GM19239 (cell line): ENCODE results near the gene TYRP1.
A peak's percentile ranks its signal among the peaks of the same experiment; 100 is the strongest.

Experiments used
- DNase-seq: peaks from one replicate; pipeline ENCODE4 v3.0.0; 2011; ENCODE audit warnings: low spot score; ENCODE audit not compliant: insufficient read length
- FAIRE-seq: peaks from 2 replicates; lab custom pipeline; 2011; peaks lifted over from hg19 to GRCh38; lab: Jason Lieb, UNC

Gene TYRP1

GRCh38 chr9:12695474-12695873 lies 2.3 kb downstream of the TYRP1 start:
- DNase-seq (no peak), FAIRE-seq (no peak)

GRCh38 chr9:12696931-12697622 lies 3.9 kb downstream of the TYRP1 start:
- DNase-seq (no peak), FAIRE-seq (no peak)

GRCh38 chr9:12697719-12698118 lies 4.5 kb downstream of the TYRP1 start:
- FAIRE-seq (no peak), DNase-seq (no peak)

DNA sequence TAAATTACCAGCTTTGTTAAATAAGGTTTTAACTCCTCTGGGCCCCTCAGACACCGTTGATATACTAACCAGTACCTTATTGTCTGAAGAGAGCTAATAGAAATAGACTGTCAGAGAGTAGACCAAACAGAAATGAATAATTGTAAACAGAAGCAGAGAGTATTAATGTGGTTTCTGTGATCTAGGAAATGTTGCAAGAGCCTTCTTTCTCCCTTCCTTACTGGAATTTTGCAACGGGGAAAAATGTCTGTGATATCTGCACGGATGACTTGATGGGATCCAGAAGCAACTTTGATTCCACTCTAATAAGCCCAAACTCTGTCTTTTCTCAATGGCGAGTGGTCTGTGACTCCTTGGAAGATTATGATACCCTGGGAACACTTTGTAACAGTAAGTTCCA lies 5.1 kb downstream of the TYRP1 start:
- DNase-seq (no peak), FAIRE-seq (no peak)

DNA sequence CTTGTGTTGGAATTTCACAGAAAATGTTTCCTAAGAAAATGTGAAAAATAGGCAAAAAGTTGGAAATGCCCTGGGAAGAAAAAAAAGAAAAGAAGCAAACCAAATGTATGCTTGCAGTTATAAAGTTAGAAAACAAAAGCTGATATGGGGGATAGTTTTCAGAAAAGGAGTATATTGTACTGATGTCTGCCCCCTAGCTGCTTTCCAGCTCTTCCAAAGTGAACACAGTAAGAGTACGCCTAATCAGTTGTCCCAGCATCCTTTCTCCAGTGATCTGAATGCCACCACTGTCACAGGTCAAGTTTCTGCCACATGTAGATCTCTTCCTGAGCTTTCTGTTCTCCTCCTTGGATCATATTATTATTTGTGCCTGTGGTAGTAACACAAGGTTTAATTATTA lies 5.8 kb downstream of the TYRP1 start:
- DNase-seq (no peak), FAIRE-seq (no peak)

GRCh38 chr9:12699529-12699928 lies 6.3 kb downstream of the TYRP1 start:
- DNase-seq (no peak), FAIRE-seq (no peak)

DNA sequence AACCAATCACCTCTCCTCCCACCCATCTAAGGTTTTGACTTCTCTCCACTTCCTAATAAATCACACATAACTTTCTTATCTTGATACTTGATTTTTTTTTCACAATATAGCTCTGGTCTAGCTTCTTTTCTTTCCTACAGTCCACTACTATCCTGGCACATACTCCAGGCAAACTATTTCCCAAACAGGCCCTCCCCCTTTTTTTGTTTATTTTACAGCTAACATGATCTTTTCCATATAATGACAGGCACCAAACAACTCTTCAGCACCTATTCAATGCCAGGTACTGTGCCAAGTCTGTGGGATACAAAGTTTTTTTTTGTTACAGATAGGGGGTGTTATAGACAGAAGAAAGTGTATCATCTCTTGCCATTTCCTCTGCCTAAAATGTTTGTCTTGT lies 7.9 kb downstream of the TYRP1 start:
- DNase-seq (no peak), FAIRE-seq (no peak)

DNA sequence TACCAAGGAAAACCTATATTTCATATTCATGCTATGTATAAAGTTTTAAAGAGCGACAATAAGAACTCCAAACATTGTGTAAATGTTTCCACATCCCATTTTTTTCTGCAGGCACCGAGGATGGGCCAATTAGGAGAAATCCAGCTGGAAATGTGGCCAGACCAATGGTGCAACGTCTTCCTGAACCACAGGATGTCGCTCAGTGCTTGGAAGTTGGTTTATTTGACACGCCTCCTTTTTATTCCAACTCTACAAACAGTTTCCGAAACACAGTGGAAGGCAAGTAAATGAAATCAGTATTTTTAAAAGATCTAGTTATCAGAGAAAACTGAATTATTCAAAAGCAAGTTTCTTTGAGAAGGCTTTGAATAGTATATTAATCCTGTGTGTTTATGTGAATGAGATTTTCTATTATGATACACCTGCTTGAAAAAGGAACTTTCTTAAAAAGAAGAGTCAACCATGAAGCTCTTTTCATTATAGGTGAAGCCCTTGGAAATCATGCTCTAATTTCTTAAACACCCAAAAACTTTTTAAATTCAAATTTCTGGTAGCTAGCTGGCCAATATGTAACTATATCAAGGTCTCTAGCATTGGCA lies 9.1 kb downstream of the TYRP1 start:
- DNase-seq: no peak
- no peak for FAIRE-seq

- DNase-seq: no peak
- no peak for FAIRE-seq
Observed at GRCh38 chr9:12703996-12704395, 10.8 kb downstream of the TYRP1 start.

- no peak for FAIRE-seq
Observed at GRCh38 chr9:12705738-12706391, 12.7 kb downstream of the TYRP1 start.

DNA sequence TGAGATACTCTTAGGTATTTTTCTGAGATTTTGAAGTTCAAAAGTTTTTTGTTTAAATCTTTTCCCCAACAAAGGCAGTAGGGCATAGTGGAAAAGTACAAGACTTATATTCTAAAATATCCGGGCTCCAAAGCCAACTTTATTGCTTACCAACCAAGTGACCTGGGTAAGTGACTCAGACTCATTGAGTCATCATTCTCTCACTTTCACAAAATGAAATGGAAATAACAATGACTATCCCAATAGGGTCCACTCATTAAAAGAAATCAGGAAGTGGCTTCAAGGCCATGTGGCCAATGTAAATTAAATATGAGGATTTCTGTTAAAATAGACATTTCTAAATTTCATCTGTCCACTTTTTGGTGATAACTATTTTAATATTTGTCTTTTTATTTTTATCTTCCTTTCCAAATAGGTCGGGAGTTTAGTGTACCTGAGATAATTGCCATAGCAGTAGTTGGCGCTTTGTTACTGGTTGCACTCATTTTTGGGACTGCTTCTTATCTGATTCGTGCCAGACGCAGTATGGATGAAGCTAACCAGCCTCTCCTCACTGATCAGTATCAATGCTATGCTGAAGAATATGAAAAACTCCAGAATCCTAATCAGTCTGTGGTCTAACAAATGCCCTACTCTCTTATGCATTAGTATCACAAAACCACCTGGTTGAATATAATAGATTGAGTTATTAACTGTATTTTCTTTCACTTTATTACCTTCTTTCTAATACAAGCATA lies 15.5 kb downstream of the TYRP1 start:
- FAIRE-seq (peak; percentile 28), DNase-seq (no peak)

More at GRCh38 chr9:12705738-12706391, 12.7 kb downstream of the TYRP1 start:
- DNase-seq: no peak

DNA sequence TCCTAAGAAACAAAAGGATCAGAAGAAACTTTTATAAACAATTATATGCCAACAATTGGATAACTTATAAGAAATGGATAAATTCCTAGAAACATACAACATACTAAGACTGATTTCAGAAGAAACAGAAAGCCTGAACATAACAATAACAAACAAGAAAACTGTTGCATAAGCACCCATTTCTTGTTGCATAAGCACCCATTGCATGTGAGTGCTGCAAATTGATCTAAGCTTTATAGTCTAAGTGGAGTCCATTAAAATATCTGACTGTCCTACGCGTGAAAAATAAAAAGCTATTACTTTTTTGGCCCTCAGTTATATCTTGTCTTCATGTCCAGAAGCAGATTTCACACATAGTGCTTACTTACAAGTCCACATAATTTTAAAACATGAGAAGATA lies 19.3 kb downstream of the TYRP1 start:
- FAIRE-seq (no peak), DNase-seq (no peak)

DNA sequence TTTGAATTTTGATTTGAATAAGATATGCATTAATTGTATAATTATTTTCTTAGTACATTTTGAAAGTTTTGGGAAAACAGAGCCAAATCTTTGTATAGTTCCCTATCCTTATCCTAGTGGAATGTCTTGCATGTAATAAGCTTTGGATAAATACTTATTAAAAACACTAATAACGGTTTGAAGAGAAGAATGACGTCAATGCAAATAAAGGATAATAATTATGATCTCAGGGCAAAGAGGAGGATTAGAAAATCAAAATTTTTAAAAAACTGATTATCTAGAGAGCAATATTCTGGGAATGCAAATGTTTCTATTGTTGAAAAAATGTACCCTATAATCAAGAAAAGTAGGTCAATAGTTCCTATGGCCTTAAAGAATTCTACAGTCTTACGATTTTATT lies 22.1 kb downstream of the TYRP1 start:
- no peak for DNase-seq
- FAIRE-seq: no peak

DNA sequence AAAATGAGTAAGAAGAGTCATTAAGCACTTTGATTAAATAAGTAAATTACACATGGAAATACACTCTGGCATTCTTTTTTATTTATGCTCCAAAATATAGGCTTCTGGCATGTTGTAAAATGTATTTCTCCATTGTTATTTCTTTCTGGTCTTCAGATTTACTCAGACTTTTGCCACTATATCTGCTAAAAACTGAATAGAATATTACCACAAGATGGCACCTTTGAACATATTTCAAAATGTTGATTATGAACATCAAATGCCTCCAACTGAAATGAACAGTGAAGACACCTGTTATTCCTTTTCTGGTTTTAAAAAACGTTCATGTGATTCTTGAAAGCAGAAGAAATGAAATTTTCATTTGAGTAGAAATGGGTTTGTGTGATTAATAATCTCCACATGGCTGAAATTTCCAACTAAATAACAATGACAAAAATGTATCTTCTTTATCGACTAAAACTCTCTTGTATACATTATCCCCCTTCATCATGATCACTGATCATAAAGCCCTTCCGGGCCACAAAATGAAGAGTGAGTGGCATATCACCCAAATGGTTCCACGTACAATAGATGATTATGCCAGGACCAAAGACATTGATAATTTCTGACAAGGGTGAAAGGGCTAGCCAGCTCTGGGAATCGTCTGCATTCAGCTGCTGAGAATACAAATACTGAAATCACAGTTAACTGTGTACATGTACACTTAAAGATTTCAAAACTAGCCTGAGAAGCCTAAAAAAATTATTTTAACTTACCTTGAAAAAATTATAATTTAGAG lies 23.8 kb downstream of the TYRP1 start:
- DNase-seq (no peak), FAIRE-seq (no peak)

DNA sequence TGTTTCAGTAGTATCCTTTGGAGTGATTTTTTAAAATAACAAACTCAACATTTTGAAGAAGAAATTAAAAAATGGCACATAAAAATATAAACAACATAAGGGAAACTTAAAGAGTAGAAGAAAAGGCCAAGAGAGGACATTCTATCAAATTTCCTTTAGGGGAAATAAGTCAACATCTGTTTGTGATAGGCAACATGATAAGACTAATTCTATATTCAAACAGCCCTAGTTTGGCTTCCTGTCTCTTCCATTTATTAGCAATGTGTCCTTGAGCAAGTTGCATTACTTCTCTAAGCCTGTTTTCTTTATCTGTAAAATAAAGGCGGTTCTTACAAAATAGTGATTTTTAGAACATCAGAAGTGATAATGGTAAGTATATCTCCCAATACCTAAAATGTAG lies 24.7 kb downstream of the TYRP1 start:
- DNase-seq (no peak), FAIRE-seq (no peak)

DNA sequence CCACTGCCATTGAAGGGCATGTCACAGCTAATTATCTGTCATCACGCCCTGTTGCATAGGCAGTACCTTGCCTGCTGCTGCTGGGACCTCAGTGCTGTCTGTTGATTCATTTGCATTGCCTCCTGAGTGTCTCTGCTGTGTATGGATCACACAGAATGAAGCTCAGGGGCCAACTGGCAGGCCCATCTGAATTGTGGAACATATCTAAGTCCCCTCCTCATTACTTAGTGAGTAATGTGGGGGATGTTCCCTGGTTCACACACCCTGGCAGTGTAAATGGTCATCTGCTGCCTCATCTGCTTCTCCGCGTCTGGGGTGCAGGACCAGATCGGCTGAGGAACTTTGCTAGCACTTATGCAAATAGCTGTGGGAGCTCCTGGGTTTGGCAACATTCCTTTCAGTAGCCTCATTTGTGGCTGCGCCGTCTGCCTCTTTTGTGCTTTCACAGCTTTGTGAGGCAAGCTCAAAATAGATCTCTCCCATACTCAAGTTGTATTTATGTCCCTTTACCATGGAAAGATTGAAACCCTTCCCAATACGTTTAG lies 25.4 kb downstream of the TYRP1 start:
- DNase-seq: no peak
- no peak for FAIRE-seq

DNA sequence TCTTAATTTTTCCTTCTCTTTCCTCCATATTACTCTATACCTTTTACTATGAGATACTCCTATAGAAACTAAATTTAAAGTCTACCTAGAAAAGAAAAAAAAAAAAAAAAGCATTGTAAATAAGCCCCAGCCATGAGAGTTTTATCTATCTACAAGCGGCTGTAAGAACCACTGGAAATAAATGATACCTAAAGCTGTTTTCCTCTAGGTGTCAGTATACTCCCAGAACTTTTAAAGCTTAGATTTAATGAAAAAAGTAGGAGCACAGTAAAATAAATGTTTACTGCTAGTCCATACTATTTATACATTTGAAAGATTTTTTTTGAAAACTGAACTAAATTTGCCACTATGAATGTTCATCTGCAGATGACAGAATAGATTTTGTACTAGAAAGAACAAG lies 26.2 kb downstream of the TYRP1 start:
- FAIRE-seq (no peak), DNase-seq (no peak)

DNA sequence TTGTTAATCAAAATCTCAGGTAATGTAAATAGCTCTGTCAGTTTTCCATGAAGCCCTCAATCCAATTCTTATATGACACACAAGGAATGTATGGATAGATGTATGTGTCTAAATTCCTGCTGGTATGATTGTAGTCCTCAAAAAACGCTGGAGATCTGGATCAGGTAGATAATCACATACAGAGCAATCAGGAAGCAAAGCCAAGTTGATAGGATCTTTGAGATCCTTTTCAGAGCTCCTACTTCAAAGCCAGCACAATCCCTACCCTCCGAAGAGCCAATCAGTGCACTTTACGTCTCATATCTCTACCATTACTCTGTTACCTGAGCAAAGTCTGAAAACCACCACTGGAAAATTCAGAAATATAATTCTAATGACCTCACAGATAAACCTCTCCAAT lies 27.4 kb downstream of the TYRP1 start:
- no peak for FAIRE-seq

GRCh38 chr9:12722131-12722530 lies 28.9 kb downstream of the TYRP1 start:
- no peak for DNase-seq
- no peak for FAIRE-seq

More for the DNA sequence above, 27.4 kb downstream of the TYRP1 start:
- no peak for DNase-seq

- no peak for FAIRE-seq
- DNase-seq: no peak
Observed at GRCh38 chr9:12723409-12724028, 30.3 kb downstream of the TYRP1 start.
